Ishikawa (cell line): ENCODE results near the gene FBLN1.

Source experiments
- CREB1 ChIP-seq: IDR thresholded peaks from 2 replicates; pipeline ENCODE4 v1.6.1; 2012; ENCODE audit warnings: low read depth
- EGR1 ChIP-seq: IDR thresholded peaks from 2 replicates; pipeline ENCODE4 v1.6.1; 2012
- EP300 ChIP-seq: IDR thresholded peaks from 2 replicates; pipeline ENCODE4 v1.6.1; 2012; ENCODE audit warnings: borderline replicate concordance
- FOXM1 ChIP-seq: IDR thresholded peaks from 2 replicates; pipeline ENCODE4 v1.6.1; 2012; ENCODE audit warnings: low read depth, borderline replicate concordance
- TAF1 ChIP-seq: IDR thresholded peaks from 2 replicates; pipeline ENCODE4 v1.6.1; 2012; ENCODE audit warnings: low read depth, mild to moderate bottlenecking

- no peak for TF ChIP-seq CREB1
- no peak for TF ChIP-seq TAF1
- no peak for TF ChIP-seq EGR1
- TF ChIP-seq EP300, result no peak
- no peak for TF ChIP-seq FOXM1
Observed at GRCh38 chr22:45533703-45534102, 31.0 kb downstream of the FBLN1 start.
